HS-27A (cell line): ENCODE results near the gene KLHL17.
"Not testable (repeated sequence)": the region's sequence is repeated elsewhere in the genome, so short reads cannot be mapped to it uniquely, and the experiment has no call there.

Experiments
- DNase-seq: peaks from one replicate; pipeline ENCODE4 v3.0.0-alpha.2; 2012; ENCODE audit warnings: low read depth, missing footprints

KLHL17 gene

DNA sequence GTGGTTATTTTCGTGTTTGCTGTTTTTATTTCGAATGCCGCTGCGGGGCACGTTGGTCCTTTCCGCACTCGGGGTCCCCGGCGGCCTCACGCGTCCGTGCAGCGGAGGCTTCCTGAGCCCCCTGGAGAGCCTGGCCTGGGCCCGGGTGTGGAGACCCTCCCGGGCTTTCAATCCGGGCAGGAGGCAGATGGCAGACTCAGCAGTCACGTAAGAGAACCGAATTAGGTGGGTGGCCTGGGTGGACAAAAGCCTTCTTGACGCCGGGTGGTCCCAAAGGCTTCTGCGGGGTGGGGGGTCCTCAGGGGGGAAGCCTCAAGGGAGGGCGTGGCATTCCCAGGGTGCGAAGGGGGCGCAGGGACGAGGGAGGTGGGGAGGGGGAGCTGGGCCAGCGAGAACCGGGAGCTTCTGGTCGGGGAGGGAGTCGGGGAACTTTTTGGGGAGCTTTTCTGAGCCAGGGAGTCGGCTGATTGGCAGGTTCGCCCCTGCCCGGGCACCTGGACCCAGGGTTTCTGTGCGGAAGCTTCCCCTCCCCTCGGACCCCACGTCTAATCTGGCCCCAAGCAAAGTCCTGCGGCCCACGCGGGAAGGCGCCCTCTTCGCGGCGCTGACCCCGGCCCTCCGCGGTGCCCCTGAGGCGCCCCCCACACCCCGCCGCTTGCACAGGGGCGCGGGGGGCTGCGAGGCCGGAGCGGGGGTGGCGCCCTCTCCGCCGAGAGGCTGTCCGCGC is 40.8 kb downstream of the KLHL17 start:
- DNase-seq: no peak

DNA sequence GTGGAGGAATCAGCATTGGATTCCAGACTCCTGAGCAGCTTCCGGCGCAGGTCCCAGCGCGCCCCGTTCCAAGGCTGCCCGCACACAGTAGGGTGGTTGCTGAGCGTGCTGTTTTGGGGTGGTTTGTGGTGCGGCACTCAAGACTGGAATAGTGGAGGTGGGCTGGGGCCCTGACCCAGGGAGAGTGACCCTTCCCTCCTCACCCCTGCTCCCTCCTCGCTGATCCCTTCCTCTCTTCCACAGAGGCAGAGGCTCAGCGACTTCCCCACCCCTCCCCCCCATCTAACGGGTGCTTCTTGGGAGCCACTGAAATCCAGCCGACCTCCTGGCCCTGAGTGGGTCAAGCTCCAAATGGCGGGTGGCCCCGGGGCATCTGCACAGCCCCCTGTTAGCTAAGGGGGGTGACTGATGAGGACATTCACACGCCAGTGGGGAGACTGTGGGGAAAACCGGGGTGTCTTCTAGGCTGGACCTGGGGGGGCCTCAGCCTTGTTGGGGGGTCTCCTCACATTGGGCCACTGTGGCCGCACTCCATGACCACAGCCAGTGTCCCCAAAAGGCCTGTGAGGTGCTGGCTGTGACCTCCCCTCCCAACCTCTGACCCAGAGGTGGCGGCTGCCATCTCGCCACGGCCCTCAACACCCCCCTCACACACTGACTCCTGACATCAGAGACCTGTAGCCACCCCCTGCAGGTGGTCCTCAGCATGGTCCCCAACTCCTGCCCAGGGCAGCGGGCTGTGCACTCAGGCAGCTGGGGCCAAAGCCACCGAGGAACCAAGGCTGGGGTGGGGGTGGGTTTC is 43.4 kb downstream of the KLHL17 start:
- DNase-seq: no peak

GRCh38 chr1:1004420-1004779 is 44.0 kb downstream of the KLHL17 start:
- DNase-seq: no peak

- no peak for DNase-seq
These were observed 44.7 kb downstream of the KLHL17 start for GRCh38 chr1:1004780-1005697.

GRCh38 chr1:1005774-1006304 is 45.5 kb downstream of the KLHL17 start:
- no peak for DNase-seq

- no peak for DNase-seq
These were observed 46.1 kb downstream of the KLHL17 start for GRCh38 chr1:1006305-1007159.

DNA sequence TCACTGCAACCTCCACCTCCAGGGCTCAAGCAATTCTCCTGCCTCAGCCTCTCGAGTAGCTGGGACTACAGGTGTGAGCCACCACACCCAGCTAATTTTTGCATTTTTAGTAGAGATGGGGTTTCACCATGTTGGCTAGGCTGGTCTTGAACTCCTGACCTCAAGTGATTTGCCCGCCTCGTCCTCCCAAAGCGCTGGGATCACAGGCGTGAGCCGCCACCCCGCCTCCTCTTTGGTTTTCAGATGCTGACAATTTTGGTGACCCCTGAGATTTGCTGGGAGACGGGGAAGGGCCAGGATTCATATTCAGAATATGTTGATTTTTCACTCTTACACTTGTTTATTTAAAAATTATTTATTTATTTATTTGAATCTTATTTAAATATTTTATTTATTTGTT is 49.7 kb downstream of the KLHL17 start:
- DNase-seq: not testable (repeated sequence)

DNA sequence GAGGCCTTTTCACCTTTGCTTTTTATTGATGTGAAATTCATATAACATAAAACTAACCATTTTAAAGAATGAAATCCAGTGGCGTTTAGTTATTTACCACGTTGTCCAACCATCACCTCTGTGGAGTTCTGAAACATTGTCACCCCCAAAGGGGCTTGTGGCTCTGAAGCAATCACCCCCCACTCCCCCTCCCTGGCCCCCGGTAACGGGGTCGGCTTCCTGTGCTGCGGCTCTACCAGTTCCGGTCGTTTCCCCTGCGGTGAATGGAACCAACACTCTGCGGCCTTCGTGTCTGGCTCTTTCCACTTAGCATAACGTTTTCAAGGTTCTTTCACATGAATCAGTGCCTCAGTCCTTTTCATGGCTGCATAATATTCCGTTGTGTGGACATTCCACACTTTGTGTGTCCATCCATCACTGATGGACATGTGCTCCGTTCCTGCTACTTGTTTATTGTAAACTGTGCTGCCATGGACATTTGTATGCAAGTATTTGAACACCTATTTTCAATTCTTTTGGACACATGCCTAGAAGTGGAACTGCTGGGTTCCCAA is 51.1 kb downstream of the KLHL17 start:
- DNase-seq: no peak

GRCh38 chr1:1012736-1013104 is 52.3 kb downstream of the KLHL17 start:
- not testable (repeated sequence) for DNase-seq

DNA sequence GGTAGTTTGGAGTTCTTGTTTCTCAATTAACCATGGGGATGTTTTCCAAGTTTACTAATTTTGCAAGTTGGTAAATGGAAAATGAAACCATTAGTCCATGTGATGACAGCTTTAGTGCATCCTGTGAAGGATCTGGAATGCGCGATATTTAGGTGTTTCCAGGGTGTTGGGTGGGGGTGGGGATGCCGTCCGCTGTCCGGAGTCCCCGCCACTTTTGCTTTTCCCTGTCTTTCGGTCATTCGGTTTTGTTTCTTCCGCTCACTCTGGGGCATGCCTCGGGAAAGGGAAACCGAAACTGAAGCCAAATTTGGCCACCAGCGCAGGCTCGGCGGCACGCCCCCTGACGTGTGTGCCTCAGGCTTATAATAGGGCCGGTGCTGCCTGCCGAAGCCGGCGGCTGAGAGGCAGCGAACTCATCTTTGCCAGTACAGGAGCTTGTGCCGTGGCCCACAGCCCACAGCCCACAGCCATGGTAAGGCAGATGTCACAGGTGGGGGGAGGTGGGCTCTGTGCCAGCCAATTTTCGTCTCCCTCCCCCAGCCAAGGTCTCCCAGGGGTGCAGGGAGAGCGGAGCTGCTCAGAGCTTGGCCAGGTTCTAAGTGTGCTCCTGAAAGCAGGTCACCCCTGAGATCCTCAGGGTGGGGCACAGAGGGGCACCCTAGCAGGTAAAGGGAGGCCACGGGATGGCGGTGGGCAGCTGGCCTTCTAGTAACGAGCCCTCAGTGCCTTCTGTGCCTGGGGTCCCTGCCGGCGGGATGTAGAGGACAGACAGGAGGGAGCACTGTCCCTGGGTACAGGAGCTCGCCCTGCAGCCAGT is 52.9 kb downstream of the KLHL17 start, which contains the start of gene ISG15:
Gene ISG15 (plus strand): TSS at position 393 of the 817 bp plus-strand sequence. CDS start 77 bp downstream, at position 470.
- no peak for DNase-seq

DNA sequence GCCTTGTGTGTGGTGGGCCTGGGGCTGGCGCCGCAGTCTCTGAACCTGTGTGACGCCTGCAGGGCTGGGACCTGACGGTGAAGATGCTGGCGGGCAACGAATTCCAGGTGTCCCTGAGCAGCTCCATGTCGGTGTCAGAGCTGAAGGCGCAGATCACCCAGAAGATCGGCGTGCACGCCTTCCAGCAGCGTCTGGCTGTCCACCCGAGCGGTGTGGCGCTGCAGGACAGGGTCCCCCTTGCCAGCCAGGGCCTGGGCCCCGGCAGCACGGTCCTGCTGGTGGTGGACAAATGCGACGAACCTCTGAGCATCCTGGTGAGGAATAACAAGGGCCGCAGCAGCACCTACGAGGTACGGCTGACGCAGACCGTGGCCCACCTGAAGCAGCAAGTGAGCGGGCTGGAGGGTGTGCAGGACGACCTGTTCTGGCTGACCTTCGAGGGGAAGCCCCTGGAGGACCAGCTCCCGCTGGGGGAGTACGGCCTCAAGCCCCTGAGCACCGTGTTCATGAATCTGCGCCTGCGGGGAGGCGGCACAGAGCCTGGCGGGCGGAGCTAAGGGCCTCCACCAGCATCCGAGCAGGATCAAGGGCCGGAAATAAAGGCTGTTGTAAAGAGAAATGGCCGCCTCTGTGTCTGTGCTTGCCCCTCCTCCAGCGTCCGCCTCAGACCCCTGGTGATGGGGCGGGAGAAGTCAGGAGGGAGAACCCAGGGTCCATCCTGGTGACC is 53.7 kb downstream of the KLHL17 start:
- DNase-seq: no peak

DNA sequence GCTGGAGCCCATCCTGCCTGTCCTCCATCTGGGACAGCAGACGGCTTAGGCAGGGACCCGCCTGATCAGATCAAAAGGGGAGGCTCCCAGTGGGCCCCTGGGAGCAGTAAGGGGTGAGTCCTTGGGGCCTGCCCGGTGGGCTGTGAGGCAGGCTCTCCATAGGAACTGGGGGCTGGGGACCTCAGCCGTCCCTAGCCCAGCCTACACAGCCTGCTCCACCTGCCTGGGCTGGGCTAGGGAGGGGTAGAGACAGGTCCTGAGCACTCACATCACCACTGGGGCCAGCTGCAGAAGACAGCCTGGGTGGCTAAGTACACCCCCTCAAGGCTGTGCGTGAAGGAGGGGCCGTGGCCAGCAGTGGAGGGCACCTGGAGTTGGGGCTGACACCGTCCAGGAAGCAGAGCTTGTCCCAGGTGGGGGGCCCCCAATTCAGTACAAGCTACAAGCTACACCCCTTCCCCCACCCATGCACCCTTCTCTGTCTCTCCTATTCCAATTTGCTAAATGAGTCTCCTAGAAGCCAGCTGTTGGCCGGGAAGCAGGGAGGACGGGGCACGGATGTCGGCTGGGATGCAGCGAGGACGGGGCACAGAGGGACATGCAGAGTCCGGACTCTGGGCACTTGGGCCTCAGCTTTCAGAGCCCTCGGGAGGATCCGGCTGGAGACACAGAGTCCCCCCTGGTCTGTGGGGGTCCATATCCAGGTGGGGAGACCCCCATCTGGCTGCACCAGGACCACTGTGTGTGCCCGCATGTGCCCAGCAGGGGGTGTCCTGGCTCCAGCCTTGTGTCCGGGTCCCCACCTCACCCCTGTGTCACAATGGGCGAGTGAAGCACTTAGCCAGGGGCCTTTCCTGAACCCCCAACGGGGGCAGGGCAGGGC is 54.7 kb downstream of the KLHL17 start:
- no peak for DNase-seq
